Measurements from ENCODE around the gene MBD3L2B. TPM values are rescaled to one million over a fixed set of nuclear protein-coding genes. Genes with fewer than 3 reads are reported as not detected.

MBD3L2B gene
- total RNA-seq, 1 donor from 2014 or later, result 1.5 TPM

DNA sequence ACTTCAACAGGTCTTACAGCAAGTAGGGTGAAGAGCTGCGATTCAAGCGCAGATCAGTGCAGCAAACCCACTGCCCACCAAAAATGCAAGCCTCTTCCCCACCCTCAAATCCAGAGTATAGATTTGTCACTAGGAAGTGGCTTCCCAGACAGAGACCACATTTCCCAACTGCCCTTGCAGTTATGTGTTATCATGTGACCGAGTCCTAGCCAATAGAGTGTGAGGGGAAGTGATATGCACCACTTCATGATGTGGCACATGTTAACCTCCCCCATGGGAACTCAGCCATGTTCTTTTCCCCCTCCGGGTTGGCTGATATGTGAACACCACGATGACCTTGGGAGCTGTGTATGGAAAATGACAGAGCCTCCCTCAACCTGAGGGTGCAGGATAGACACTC lies 50.8 kb downstream of the MBD3L2B start:
- peaks cover 2% of the 10 kb centered on the region for H3K27me3 Mint-ChIP-seq (ENCODE audit: unreplicated experiment)
- no peaks in the 10 kb centered on the region for H3K4me1 Mint-ChIP-seq (ENCODE audit: low read depth, unreplicated experiment)
- no peak for DNase-seq
- no peak overlapping the region for H3K27ac Mint-ChIP-seq (ENCODE audit: unreplicated experiment)
- TF ChIP-seq, protein P1, sequence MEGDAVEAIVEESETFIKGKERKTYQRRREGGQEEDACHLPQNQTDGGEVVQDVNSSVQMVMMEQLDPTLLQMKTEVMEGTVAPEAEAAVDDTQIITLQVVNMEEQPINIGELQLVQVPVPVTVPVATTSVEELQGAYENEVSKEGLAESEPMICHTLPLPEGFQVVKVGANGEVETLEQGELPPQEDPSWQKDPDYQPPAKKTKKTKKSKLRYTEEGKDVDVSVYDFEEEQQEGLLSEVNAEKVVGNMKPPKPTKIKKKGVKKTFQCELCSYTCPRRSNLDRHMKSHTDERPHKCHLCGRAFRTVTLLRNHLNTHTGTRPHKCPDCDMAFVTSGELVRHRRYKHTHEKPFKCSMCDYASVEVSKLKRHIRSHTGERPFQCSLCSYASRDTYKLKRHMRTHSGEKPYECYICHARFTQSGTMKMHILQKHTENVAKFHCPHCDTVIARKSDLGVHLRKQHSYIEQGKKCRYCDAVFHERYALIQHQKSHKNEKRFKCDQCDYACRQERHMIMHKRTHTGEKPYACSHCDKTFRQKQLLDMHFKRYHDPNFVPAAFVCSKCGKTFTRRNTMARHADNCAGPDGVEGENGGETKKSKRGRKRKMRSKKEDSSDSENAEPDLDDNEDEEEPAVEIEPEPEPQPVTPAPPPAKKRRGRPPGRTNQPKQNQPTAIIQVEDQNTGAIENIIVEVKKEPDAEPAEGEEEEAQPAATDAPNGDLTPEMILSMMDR (IDR thresholded peaks at IDR 0.05; ENCODE audit: partially characterized antibody, unreplicated experiment), result no peak
- H3K9me3 Mint-ChIP-seq (ENCODE audit: unreplicated experiment), result peaks cover 5% of the 10 kb centered on the region
- H3K36me3 Mint-ChIP-seq (ENCODE audit: unreplicated experiment), result no peaks in the 10 kb centered on the region
- no peak overlapping the region for H3K4me3 Mint-ChIP-seq (ENCODE audit: unreplicated experiment)

DNA sequence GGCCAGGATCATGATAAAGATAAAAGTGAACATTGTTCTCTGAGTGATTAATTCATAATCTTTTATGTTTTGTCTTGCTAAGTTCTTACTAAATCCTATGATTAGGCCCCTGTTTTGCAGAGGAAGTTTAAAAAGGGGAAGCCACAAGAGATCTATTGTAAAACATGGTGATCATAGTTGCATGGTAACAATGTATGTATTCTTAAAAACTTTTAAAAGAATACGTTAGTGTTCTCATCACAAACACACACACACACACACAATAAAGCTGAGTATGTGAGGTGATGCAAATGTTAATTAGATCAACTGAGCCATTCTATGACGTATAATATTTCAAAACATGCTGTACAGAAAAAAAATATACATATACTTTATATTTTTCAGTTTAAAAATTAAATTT lies 51.2 kb downstream of the MBD3L2B start:
- peaks cover 2% of the 10 kb centered on the region for H3K27me3 Mint-ChIP-seq (ENCODE audit: unreplicated experiment)
- no peak overlapping the region for H3K27ac Mint-ChIP-seq (ENCODE audit: unreplicated experiment)
- TF ChIP-seq, protein P1 (IDR thresholded peaks at IDR 0.05; ENCODE audit: partially characterized antibody, unreplicated experiment), result no peak
- peaks cover 5% of the 10 kb centered on the region for H3K9me3 Mint-ChIP-seq (ENCODE audit: unreplicated experiment)
- no peaks in the 10 kb centered on the region for H3K4me1 Mint-ChIP-seq (ENCODE audit: low read depth, unreplicated experiment)
- no peaks in the 10 kb centered on the region for H3K36me3 Mint-ChIP-seq (ENCODE audit: unreplicated experiment)
- no peak overlapping the region for H3K4me3 Mint-ChIP-seq (ENCODE audit: unreplicated experiment)
- no peak for DNase-seq

DNA sequence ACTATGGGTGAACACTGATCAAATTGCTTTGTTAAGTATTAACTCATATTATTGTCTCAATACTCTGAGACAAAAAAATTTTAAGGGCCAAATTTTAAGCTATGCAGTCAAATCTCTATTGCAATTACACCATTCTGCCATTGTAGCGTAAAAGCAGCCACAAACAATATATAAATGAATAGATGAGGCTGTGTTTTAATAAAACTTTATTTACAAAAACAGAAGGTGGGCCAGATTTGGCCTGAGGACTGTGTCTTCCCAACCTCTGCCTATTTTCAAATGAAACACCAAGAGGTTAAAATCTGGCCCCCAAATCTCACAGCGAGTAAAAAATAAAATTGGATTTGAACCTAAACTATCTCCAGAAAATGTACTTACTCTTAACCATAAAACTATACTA lies 51.7 kb downstream of the MBD3L2B start:
- H3K9me3 Mint-ChIP-seq (ENCODE audit: unreplicated experiment), result peaks cover 5% of the 10 kb centered on the region
- H3K36me3 Mint-ChIP-seq (ENCODE audit: unreplicated experiment), result no peaks in the 10 kb centered on the region
- TF ChIP-seq, protein P1 (IDR thresholded peaks at IDR 0.05; ENCODE audit: partially characterized antibody, unreplicated experiment), result no peak
- DNase-seq, result no peak
- H3K27me3 Mint-ChIP-seq (ENCODE audit: unreplicated experiment), result peaks cover 2% of the 10 kb centered on the region
- H3K4me3 Mint-ChIP-seq (ENCODE audit: unreplicated experiment), result no peak overlapping the region
- no peak overlapping the region for H3K27ac Mint-ChIP-seq (ENCODE audit: unreplicated experiment)
- no peaks in the 10 kb centered on the region for H3K4me1 Mint-ChIP-seq (ENCODE audit: low read depth, unreplicated experiment)

Other genes with a start within 250 kb of the MBD3L2B start
- gene VAV1, start 248.7 kb downstream of the MBD3L2B start, total RNA-seq (ENCODE audit: unreplicated experiment), result not detected
- gene ADGRE1, start 133.9 kb downstream of the MBD3L2B start, total RNA-seq (ENCODE audit: unreplicated experiment), result not detected
- gene MBD3L5, start 9.1 kb upstream of the MBD3L2B start, total RNA-seq (ENCODE audit: unreplicated experiment), result not detected
- gene MBD3L4, start 18.7 kb upstream of the MBD3L2B start, total RNA-seq (ENCODE audit: unreplicated experiment), result not detected
- gene MBD3L2, start 27.9 kb upstream of the MBD3L2B start, total RNA-seq (ENCODE audit: unreplicated experiment), result 1.5 TPM
- gene MBD3L3, start 37.2 kb upstream of the MBD3L2B start, total RNA-seq (ENCODE audit: unreplicated experiment), result 1.3 TPM
- 13.7 TPM for gene ZNF557, start 48.3 kb upstream of the MBD3L2B start, total RNA-seq (ENCODE audit: unreplicated experiment)